ENCODE data around the gene CDH4. TPM values are rescaled to one million over a fixed set of nuclear protein-coding genes. Genes with fewer than 3 reads are reported as not detected.
A peak's percentile ranks its signal among the peaks of the same experiment; 100 is the strongest.

The CDH4 gene
- total and polyA plus RNA-seq, 2 donors from 2014 or later: 1.1 TPM; not detected in 1

GRCh38 chr20:61800359-61801064 is 548.5 kb downstream of the CDH4 start:
- no peak overlapping the region for H3K9ac ChIP-seq (ENCODE audit: low read length in 3 of 3)
- no peaks in the 10 kb centered on the region for H3K4me1 ChIP-seq (ENCODE audit: control insufficient read depth in 2 of 3, insufficient read depth in 2 of 3, low read depth in 1 of 3, low read length in 3 of 3)
- no peak for FAIRE-seq
- DNase-seq: peak in 1 of 5 donors; percentile 45
- TF ChIP-seq, protein P1, sequence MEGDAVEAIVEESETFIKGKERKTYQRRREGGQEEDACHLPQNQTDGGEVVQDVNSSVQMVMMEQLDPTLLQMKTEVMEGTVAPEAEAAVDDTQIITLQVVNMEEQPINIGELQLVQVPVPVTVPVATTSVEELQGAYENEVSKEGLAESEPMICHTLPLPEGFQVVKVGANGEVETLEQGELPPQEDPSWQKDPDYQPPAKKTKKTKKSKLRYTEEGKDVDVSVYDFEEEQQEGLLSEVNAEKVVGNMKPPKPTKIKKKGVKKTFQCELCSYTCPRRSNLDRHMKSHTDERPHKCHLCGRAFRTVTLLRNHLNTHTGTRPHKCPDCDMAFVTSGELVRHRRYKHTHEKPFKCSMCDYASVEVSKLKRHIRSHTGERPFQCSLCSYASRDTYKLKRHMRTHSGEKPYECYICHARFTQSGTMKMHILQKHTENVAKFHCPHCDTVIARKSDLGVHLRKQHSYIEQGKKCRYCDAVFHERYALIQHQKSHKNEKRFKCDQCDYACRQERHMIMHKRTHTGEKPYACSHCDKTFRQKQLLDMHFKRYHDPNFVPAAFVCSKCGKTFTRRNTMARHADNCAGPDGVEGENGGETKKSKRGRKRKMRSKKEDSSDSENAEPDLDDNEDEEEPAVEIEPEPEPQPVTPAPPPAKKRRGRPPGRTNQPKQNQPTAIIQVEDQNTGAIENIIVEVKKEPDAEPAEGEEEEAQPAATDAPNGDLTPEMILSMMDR (IDR thresholded peaks at IDR 0.05; ENCODE audit: borderline replicate concordance, extremely low read depth, insufficient read depth): no peak
- H3K4me3 ChIP-seq (ENCODE audit: low read length in 3 of 3): no peak overlapping the region
- no peaks in the 10 kb centered on the region for H3K27me3 ChIP-seq (ENCODE audit: control insufficient read depth, insufficient read depth, low read length)
- H3K9me3 ChIP-seq (ENCODE audit: control insufficient read depth in 2 of 3, insufficient read depth in 1 of 3, low read length in 3 of 3): no peaks in the 10 kb centered on the region
- no peaks in the 10 kb centered on the region for H3K36me3 ChIP-seq (ENCODE audit: control insufficient read depth in 2 of 3, insufficient read depth in 3 of 3, low read length in 3 of 3)
- no peak overlapping the region for H3K27ac ChIP-seq (ENCODE audit: low read depth in 2 of 2, low read length in 2 of 2)
- intact Hi-C loops (cut with DNase I): no loop called here

DNA sequence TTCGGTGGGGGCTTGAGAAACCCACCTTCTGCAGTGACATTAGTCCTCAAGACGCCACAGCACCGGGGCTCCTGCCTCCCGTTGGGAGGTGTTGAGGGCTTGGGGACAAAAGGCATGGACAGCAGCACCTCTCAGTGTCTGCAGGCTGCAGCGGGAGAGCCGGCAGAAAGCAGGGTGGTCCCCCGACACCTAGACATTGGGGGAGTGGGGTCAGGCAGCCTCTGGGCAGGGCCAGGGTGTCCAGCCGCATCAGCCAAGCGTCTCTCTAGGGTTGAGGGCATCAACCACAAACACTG is 549.0 kb downstream of the CDH4 start:
- DNase-seq (no peak), FAIRE-seq (no peak)
- Histone ChIP-seq H3K36me3 (ENCODE audit: control insufficient read depth in 2 of 3, insufficient read depth in 3 of 3, low read length in 3 of 3) (no peaks in the 10 kb centered on the region), H3K4me1 (ENCODE audit: control insufficient read depth in 2 of 3, insufficient read depth in 2 of 3, low read depth in 1 of 3, low read length in 3 of 3) (no peaks in the 10 kb centered on the region), H3K27ac (ENCODE audit: low read depth in 2 of 2, low read length in 2 of 2) (no peak overlapping the region), H3K9me3 (ENCODE audit: control insufficient read depth in 2 of 3, insufficient read depth in 1 of 3, low read length in 3 of 3) (no peaks in the 10 kb centered on the region), H3K27me3 (ENCODE audit: control insufficient read depth, insufficient read depth, low read length) (no peaks in the 10 kb centered on the region), H3K4me3 (ENCODE audit: low read length in 3 of 3) (no peak overlapping the region), H3K9ac (ENCODE audit: low read length in 3 of 3) (no peak overlapping the region)
- intact Hi-C loops (cut with DNase I): no loop called here
- TF ChIP-seq, protein P1 (IDR thresholded peaks at IDR 0.05; ENCODE audit: borderline replicate concordance, extremely low read depth, insufficient read depth): no peak

DNA sequence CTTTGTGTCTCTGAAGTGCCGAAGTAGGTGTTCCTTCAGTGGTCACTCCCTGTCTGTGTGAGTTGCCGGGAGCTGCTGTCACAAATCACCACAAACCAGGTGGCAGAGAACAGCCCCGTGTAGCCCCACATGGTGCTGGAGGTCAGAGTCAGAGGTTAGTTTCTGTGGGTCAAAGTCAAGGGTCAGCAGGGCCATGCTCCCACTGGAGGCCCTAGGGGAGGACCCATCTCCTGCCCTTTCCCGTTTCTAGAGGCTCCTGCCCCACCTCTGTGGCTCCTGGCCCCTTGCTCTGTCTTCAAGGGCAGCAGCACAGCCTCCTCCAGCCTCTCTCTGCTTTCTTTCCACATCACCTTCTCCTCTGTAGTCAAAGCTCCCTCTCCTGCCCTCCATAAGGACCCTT is 549.4 kb downstream of the CDH4 start:
- H3K9ac ChIP-seq (ENCODE audit: low read length in 3 of 3): no peak overlapping the region
- FAIRE-seq: no peak
- TF ChIP-seq, protein P1 (IDR thresholded peaks at IDR 0.05; ENCODE audit: borderline replicate concordance, extremely low read depth, insufficient read depth): no peak
- H3K9me3 ChIP-seq (ENCODE audit: control insufficient read depth in 2 of 3, insufficient read depth in 1 of 3, low read length in 3 of 3): no peaks in the 10 kb centered on the region
- no peaks in the 10 kb centered on the region for H3K27me3 ChIP-seq (ENCODE audit: control insufficient read depth, insufficient read depth, low read length)
- H3K36me3 ChIP-seq (ENCODE audit: control insufficient read depth in 2 of 3, insufficient read depth in 3 of 3, low read length in 3 of 3): no peaks in the 10 kb centered on the region
- H3K4me3 ChIP-seq (ENCODE audit: low read length in 3 of 3): no peak overlapping the region
- intact Hi-C loops (cut with DNase I): no loop called here
- no peaks in the 10 kb centered on the region for H3K4me1 ChIP-seq (ENCODE audit: control insufficient read depth in 2 of 3, insufficient read depth in 2 of 3, low read depth in 1 of 3, low read length in 3 of 3)
- H3K27ac ChIP-seq (ENCODE audit: low read depth in 2 of 2, low read length in 2 of 2): no peak overlapping the region
- DNase-seq: no peak

All from kidney (tissue), 14 donors.